ENCODE data around the gene DGKG.

DNA sequence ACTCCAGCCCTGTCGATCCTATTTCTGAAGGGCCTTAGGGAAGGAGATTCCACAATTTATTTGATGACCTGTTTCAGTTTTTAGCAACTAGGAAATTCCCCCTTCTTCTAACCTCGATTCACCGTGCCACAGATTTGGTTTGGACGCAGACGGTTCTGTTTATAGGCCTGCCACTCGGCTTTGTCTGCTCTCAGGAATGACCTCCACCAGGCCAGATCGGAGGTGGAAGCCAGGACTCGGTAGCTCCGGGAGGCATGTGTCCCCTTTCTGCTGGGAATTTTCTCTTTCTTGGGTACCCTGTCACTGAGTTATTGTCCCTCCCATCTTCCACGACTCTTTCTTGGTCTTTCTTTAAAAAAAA, 167.6 kb downstream of the DGKG start:
- TF ChIP-seq L3MBTL2 (conservative IDR thresholded peaks at IDR 0.05) (no peak), ELF4 (IDR thresholded peaks at IDR 0.05) (no peak), FOXM1 (IDR thresholded peaks at IDR 0.05; ENCODE audit: borderline replicate concordance) (no peak), SP1 (IDR thresholded peaks at IDR 0.05) (no peak), ARNT (IDR thresholded peaks at IDR 0.05) (no peak), BHLHE40 (IDR thresholded peaks at IDR 0.05; ENCODE audit: borderline replicate concordance) (no peak)
